Pericardium fibroblast (primary cell): ENCODE measurements around the gene RNF103. TPM values are rescaled to one million over a fixed set of nuclear protein-coding genes. Genes with fewer than 3 reads are reported as not detected.

ENCODE experiments used
- total RNA-seq: library from RNA; depleted of rRNA; stranded (reverse); fragments of >200 nt; gene quantifications from 2 replicates; pipeline ENCODE4 v1.2.3, GENCODE V29; 2015

Gene RNF103, protein sequence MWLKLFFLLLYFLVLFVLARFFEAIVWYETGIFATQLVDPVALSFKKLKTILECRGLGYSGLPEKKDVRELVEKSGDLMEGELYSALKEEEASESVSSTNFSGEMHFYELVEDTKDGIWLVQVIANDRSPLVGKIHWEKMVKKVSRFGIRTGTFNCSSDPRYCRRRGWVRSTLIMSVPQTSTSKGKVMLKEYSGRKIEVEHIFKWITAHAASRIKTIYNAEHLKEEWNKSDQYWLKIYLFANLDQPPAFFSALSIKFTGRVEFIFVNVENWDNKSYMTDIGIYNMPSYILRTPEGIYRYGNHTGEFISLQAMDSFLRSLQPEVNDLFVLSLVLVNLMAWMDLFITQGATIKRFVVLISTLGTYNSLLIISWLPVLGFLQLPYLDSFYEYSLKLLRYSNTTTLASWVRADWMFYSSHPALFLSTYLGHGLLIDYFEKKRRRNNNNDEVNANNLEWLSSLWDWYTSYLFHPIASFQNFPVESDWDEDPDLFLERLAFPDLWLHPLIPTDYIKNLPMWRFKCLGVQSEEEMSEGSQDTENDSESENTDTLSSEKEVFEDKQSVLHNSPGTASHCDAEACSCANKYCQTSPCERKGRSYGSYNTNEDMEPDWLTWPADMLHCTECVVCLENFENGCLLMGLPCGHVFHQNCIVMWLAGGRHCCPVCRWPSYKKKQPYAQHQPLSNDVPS
- total RNA-seq: 18.5 and 21.4 TPM in 2 replicates

DNA sequence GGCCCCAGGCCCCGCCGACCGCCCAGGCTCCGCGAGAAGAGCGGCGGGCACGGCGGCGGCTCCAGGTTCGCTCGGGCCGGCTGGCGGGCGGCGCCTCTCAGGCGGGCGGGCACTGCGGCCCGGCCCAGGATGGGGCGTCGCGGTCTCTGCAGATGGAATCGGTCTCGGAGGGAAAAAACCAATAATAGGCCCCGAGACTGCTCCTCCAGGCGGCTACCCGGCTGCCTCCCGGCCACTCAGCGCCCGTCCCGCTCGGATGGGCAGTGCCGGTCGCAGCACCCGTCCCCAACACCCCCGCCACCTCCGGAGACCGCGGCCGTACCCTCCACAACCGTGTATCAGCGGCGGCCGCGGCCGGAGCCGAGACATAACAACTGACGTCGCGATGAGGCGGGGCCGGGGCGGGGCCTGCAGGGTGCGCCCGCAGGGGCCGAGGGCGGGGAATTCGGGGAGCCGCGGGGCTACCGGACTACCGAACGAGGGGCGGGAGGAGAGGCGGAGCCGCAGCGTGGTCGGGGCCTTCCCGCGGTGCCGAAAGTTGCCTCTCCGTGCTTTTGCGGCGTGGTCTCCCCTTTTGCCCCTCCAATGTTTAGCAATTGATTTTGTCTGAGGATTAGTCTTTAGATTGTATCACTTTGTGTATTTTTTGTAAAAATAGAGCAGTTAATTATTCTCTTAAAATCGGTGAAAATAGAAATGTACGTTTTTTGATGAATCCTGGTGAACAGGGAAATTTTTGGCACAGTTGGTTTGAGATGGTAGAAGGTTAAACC, at the start of gene RNF103:
Gene RNF103, minus strand, starts transcription at position 372 of the 773 bp plus-strand sequence. CDS start 979 bp downstream, outside the sequence.

DNA sequence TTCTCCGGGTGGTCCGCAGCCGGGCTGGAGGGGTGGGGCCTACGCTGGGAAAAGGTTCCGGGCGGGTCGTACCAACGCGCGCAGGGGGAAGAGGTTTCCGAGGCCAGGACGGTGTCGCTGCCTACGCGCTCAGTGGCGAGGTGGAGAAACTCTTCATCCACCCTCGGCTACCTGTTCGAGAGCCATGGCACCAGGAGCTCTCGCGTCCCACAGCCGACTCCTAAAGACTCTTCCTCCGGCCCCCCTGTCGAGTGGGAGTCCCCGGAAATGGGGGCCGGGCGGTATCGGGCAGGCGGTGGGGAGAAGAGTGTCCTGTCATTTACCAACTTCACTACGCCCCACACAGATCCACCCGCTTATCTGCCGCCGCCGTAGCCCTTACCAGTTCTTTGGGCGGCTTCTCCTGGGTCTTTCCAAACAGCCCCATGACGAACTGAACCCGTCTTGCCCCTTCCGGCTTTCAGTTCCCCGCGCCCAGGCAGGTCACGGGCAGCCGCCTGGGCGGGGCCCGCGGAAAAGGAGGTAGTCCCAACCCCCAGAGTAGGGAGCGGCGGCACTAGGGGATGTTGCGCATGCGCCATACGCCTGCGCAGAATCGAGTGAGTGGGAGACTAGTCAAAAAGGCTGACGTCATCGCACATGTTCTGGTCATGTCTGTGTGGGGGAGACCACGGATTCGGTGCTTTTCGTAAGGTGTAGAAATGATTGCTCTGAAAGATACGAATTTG, 60.6 kb downstream of the RNF103 start, which contains the start of gene CHMP3:
Gene CHMP3, minus strand, starts transcription at position 522 of the 728 bp plus-strand sequence. Its CDS starts 95 bp downstream, at position 427.

Other genes with a start within 250 kb of the RNF103 start
- gene KDM3A, start 182.5 kb downstream of the RNF103 start, total RNA-seq: 19.5 and 25.6 TPM in 2 replicates
- gene CHMP3, start 60.4 kb downstream of the RNF103 start, total RNA-seq: 56.2 and 73.7 TPM in 2 replicates
- 15.2 and 34.8 TPM in 2 replicates for gene RMND5A, start 96.4 kb upstream of the RNF103 start, total RNA-seq
- gene CD8A, start 167.0 kb upstream of the RNF103 start, total RNA-seq: not detected in 2 replicates
- not detected in 2 replicates for gene CD8B, start 238.0 kb upstream of the RNF103 start, total RNA-seq